Measurements from ENCODE around the gene ZNF784.

- TF ChIP-seq, protein P1, sequence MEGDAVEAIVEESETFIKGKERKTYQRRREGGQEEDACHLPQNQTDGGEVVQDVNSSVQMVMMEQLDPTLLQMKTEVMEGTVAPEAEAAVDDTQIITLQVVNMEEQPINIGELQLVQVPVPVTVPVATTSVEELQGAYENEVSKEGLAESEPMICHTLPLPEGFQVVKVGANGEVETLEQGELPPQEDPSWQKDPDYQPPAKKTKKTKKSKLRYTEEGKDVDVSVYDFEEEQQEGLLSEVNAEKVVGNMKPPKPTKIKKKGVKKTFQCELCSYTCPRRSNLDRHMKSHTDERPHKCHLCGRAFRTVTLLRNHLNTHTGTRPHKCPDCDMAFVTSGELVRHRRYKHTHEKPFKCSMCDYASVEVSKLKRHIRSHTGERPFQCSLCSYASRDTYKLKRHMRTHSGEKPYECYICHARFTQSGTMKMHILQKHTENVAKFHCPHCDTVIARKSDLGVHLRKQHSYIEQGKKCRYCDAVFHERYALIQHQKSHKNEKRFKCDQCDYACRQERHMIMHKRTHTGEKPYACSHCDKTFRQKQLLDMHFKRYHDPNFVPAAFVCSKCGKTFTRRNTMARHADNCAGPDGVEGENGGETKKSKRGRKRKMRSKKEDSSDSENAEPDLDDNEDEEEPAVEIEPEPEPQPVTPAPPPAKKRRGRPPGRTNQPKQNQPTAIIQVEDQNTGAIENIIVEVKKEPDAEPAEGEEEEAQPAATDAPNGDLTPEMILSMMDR (IDR thresholded peaks at IDR 0.05; ENCODE audit: insufficient read depth, low read length, poor library complexity, severe bottlenecking): no peak
- TF ChIP-seq EZH2phosphoT487 (conservative IDR thresholded peaks at IDR 0.05; ENCODE audit: low read length): no peak
Observed at GRCh38 chr19:55651236-55651635, 26.9 kb upstream of the ZNF784 start.

Data from SU-DHL-6 (cell line).